Activated T-helper 1 cell treated with anti-CD3 and anti-CD28 coated beads, Interleukin-12 subunit alpha, Interleukin-12 subunit beta, Interleukin-2, Interleukin-4 antibody, amounts not matched to agents 30 ng/mL and 10 ng/mL and 1 ng/mL, durations not matched to agents 14 hours and 24 hours and 36 hours (primary cell): Measurements from ENCODE around the gene VSTM4. TPM values are rescaled to one million over a fixed set of nuclear protein-coding genes. Genes with fewer than 3 reads are reported as not detected.

Experiments
- DNase-seq: peaks from one replicate; pipeline ENCODE4 v3.0.0; 2021; ENCODE audit warnings: low spot score
- H3K27ac Mint-ChIP-seq: one replicate; pipeline ENCODE4 v1.8.0; 2021; ENCODE audit warnings: mild to moderate bottlenecking, mixed read lengths
- H3K27me3 Mint-ChIP-seq: one replicate; pipeline ENCODE4 v1.8.0; 2022; ENCODE audit warnings: mild to moderate bottlenecking, moderate library complexity, mixed read lengths; ENCODE audit not compliant: insufficient read depth
- H3K36me3 Mint-ChIP-seq: one replicate; pipeline ENCODE4 v1.8.0; 2021; ENCODE audit warnings: low read depth, mixed read lengths
- H3K4me1 Mint-ChIP-seq: one replicate; pipeline ENCODE4 v1.8.0; 2021; ENCODE audit warnings: low read depth, mixed read lengths
- H3K4me3 Mint-ChIP-seq: one replicate; pipeline ENCODE4 v1.8.0; 2021; ENCODE audit warnings: mild to moderate bottlenecking, moderate library complexity, mixed read lengths
- H3K9me3 Mint-ChIP-seq: one replicate; pipeline ENCODE4 v1.8.0; 2021; ENCODE audit warnings: mixed read lengths
- intact Hi-C: fragments of 100-400 bp; cut with micrococcal nuclease; formaldehyde crosslinking; loops from one replicate; pipeline ENCODE4 v1.15.1; 2024
- total RNA-seq: library from RNA; stranded (reverse); gene quantifications from 2 replicates; pipeline ENCODE4 v1.2.3, GENCODE V29; 2022

VSTM4 gene
- total RNA-seq, 1 donor from 2014 or later, result 0.23 TPM

DNA sequence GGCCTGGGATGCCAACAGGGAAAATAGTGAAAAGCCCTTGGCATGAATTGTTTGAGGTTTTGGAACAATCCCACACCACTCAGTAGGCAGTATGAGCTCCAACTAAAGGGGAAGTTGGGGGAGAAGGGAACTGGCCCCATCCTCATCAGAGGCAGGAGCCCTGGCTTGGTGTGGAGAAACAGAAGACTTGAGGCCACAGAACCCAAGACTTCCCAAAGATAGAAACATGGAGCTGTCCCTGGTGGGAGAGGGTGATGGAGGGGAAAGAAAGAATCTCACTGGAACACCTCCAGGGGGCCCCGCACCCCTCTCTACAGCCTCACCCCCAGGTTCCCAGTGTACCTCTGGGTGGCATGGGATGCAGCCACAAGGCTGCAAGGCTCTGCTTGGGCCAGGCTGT is 85.7 kb downstream of the VSTM4 start:
- H3K36me3 Mint-ChIP-seq, result no peaks in the 10 kb centered on the region
- peaks cover 12% of the 10 kb centered on the region for H3K27me3 Mint-ChIP-seq
- intact Hi-C loops, result no loop called here
- H3K9me3 Mint-ChIP-seq, result no peaks in the 10 kb centered on the region
- H3K4me1 Mint-ChIP-seq, result no peaks in the 10 kb centered on the region
- no peak overlapping the region for H3K4me3 Mint-ChIP-seq
- DNase-seq, result no peak
- H3K27ac Mint-ChIP-seq, result no peak overlapping the region

- H3K27ac Mint-ChIP-seq, result no peak overlapping the region
- DNase-seq, result no peak
- intact Hi-C loops, result no loop called here
- H3K4me3 Mint-ChIP-seq, result no peak overlapping the region
- no peaks in the 10 kb centered on the region for H3K9me3 Mint-ChIP-seq
- no peaks in the 10 kb centered on the region for H3K36me3 Mint-ChIP-seq
- peaks cover 12% of the 10 kb centered on the region for H3K27me3 Mint-ChIP-seq
- H3K4me1 Mint-ChIP-seq, result no peaks in the 10 kb centered on the region
Measured at GRCh38 chr10:49028639-49029038, 86.7 kb downstream of the VSTM4 start.

DNA sequence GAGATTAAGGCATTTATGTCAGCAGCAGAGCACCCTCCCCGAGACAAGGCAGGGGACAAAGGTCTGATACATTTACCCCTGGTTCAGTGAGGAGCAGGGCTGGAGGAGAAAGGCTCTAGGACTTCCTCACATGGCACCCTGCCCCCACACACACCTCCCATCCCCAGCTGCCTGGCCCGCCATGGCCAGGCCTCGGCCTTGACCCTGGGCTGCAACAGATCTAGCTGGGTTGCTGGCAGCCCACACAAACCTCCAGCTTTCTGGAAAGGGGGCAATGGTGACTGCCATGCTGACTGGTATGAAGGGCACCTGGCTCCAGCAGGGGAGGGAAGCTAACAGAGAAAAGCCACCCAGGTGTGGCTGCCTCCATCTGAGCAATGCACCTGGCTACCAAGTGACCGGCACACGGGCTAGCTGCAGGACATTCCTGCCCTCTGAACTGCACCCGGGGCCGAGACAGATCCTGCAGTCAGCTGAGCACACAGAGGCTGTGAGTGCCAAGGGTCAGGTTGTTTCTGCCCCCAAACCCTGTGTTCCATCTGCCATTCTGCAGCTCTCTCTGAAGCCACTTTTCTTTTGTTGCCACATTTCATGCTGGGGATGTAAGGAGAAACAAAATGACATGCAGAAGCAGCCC is 89.9 kb downstream of the VSTM4 start:
- H3K4me1 Mint-ChIP-seq, result no peaks in the 10 kb centered on the region
- intact Hi-C loops, result no loop called here
- no peak overlapping the region for H3K4me3 Mint-ChIP-seq
- H3K27me3 Mint-ChIP-seq, result peaks cover 12% of the 10 kb centered on the region
- no peak for DNase-seq
- H3K27ac Mint-ChIP-seq, result no peak overlapping the region
- no peaks in the 10 kb centered on the region for H3K9me3 Mint-ChIP-seq
- no peaks in the 10 kb centered on the region for H3K36me3 Mint-ChIP-seq

DNA sequence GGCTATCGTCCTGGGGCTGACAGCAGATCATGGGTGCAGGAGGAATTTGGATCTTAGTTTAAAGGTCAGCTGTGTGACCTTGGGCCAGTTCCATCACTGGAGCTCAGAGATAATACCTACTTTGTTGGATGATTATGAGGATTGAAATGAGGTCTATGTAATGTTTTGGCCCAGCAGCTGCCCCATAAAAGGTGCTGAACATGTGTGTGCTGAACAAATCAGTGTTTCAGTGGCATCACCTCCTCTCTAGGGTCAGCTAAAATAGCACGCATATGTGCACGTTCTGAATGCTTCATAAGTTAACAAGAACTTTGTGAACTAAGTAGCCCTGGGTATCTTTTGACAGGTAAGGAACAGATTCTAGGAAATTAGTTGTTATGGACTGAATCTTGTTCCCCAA is 90.8 kb downstream of the VSTM4 start:
- Mint-ChIP-seq H3K4me3 (no peak overlapping the region), H3K9me3 (no peaks in the 10 kb centered on the region), H3K36me3 (no peaks in the 10 kb centered on the region), H3K27ac (no peak overlapping the region), H3K4me1 (no peaks in the 10 kb centered on the region), H3K27me3 (peaks cover 12% of the 10 kb centered on the region)
- no peak for DNase-seq
- intact Hi-C loops, result no loop called here

DNA sequence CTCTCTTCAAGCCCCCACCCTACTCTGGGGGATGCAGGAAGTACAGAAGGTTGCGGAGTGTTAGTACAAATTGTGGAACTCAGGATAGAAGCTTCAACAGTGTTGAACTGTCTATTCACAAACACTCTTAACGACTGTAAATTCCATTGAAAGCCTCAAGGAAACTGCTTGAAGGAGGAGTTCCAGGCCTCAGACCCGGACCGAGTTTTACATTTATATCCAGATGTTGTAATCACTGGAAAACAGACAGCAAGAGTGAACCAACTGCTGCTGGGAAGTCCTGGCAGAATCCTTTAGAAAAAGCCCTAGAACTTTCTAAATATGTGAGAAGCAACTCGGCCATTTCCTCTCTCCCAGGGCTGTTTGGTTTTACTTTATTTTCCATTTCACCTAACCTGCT is 91.6 kb downstream of the VSTM4 start:
- no peaks in the 10 kb centered on the region for H3K4me1 Mint-ChIP-seq
- no peaks in the 10 kb centered on the region for H3K9me3 Mint-ChIP-seq
- intact Hi-C loops, result no loop called here
- H3K36me3 Mint-ChIP-seq, result no peaks in the 10 kb centered on the region
- DNase-seq, result no peak
- H3K4me3 Mint-ChIP-seq, result no peak overlapping the region
- peaks cover 12% of the 10 kb centered on the region for H3K27me3 Mint-ChIP-seq
- no peak overlapping the region for H3K27ac Mint-ChIP-seq

GRCh38 chr10:49023071-49023470 is 92.3 kb downstream of the VSTM4 start:
- Mint-ChIP-seq H3K36me3 (no peaks in the 10 kb centered on the region), H3K9me3 (no peaks in the 10 kb centered on the region), H3K4me1 (no peaks in the 10 kb centered on the region), H3K4me3 (no peak overlapping the region), H3K27ac (no peak overlapping the region), H3K27me3 (peaks cover 6% of the 10 kb centered on the region)
- intact Hi-C loops, result no loop called here
- no peak for DNase-seq

- H3K27ac Mint-ChIP-seq, result no peak overlapping the region
- no peak for DNase-seq
- no peaks in the 10 kb centered on the region for H3K9me3 Mint-ChIP-seq
- intact Hi-C loops, result no loop called here
- no peaks in the 10 kb centered on the region for H3K4me1 Mint-ChIP-seq
- H3K27me3 Mint-ChIP-seq, result peaks cover 6% of the 10 kb centered on the region
- no peaks in the 10 kb centered on the region for H3K36me3 Mint-ChIP-seq
- no peak overlapping the region for H3K4me3 Mint-ChIP-seq
Measured at GRCh38 chr10:49021685-49022084, 93.6 kb downstream of the VSTM4 start.

DNA sequence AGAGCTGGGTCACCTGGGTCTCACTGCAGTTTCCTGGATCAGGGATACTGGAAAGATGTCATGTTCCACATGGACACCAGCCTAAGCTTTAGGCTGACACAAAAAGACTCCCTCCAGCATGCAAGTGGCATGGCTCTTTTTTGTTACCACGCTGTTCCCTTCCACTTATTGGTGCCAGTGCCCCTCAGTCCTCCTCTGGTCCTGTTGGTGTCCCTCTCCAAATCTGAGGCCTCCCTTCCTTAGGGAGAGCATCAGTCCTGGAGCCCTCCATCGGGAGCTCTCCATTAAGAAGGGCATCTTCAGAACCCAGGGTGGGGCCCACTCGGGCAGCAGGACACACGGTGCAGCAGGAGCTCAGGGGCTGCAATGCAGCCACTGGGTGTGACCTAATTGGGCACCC is 99.6 kb downstream of the VSTM4 start:
- no peak overlapping the region for H3K4me3 Mint-ChIP-seq
- DNase-seq, result no peak

GRCh38 chr10:49012603-49013002 is 102.7 kb downstream of the VSTM4 start:
- intact Hi-C loops, result no loop called here
- no peak for DNase-seq

More for the DNA sequence above, 99.6 kb downstream of the VSTM4 start:
- peaks cover 4% of the 10 kb centered on the region for H3K27me3 Mint-ChIP-seq
- H3K9me3 Mint-ChIP-seq, result no peaks in the 10 kb centered on the region
- intact Hi-C loops, result no loop called here
- H3K36me3 Mint-ChIP-seq, result no peaks in the 10 kb centered on the region
- no peaks in the 10 kb centered on the region for H3K4me1 Mint-ChIP-seq
- H3K27ac Mint-ChIP-seq, result no peak overlapping the region

DNA sequence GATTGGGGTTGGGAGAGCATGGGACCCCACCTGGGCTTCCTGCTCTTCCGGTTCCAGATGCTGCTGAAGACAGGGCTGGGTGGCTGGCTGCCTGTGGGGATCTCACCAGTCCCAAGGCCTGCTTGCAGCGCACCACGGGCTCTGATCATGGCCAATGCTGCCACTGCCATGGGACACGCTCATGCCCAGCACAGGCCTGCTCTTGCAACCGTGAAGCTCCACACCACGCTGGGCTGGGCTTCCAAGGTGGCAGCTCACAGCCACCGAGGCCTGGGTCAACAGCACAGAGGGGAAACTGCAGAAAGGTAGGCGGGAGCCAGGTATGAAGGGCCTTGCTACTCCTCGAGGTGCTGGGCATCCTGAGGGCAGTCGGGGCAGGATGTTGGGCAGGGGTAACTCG is 103.6 kb downstream of the VSTM4 start:
- H3K27ac Mint-ChIP-seq, result no peak overlapping the region
- H3K4me3 Mint-ChIP-seq, result no peak overlapping the region
- peaks cover 2% of the 10 kb centered on the region for H3K27me3 Mint-ChIP-seq
- no peak for DNase-seq
- no peaks in the 10 kb centered on the region for H3K4me1 Mint-ChIP-seq
- intact Hi-C loops, result no loop called here
- no peaks in the 10 kb centered on the region for H3K36me3 Mint-ChIP-seq
- no peaks in the 10 kb centered on the region for H3K9me3 Mint-ChIP-seq

More at GRCh38 chr10:49012603-49013002, 102.7 kb downstream of the VSTM4 start:
- Mint-ChIP-seq H3K27ac (no peak overlapping the region), H3K4me3 (no peak overlapping the region), H3K27me3 (peaks cover 4% of the 10 kb centered on the region), H3K36me3 (no peaks in the 10 kb centered on the region), H3K4me1 (no peaks in the 10 kb centered on the region), H3K9me3 (no peaks in the 10 kb centered on the region)

DNA sequence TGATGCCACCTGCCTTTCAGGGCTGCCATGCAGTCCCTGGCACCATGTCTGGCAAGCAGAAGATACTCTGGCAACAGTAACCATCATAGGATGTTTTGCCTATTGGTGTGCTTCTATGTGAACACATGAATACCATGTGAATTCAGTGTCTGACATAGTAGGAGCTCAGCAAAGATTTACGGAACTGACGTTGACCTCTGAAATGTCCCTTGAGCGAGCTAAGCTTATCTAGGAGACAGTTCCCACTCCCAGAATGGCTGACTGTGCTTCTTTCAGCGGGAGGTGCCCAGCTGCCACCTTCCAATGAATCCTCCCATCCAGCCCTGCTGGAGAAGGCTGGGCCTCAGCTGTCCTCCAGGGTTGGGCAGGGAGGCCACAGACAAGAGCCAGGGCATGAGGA is 104.5 kb downstream of the VSTM4 start:
- peaks cover 2% of the 10 kb centered on the region for H3K27me3 Mint-ChIP-seq
- intact Hi-C loops, result no loop called here
- H3K36me3 Mint-ChIP-seq, result no peaks in the 10 kb centered on the region
- no peak for DNase-seq
- no peak overlapping the region for H3K27ac Mint-ChIP-seq
- no peaks in the 10 kb centered on the region for H3K9me3 Mint-ChIP-seq
- H3K4me3 Mint-ChIP-seq, result no peak overlapping the region
- H3K4me1 Mint-ChIP-seq, result no peaks in the 10 kb centered on the region

DNA sequence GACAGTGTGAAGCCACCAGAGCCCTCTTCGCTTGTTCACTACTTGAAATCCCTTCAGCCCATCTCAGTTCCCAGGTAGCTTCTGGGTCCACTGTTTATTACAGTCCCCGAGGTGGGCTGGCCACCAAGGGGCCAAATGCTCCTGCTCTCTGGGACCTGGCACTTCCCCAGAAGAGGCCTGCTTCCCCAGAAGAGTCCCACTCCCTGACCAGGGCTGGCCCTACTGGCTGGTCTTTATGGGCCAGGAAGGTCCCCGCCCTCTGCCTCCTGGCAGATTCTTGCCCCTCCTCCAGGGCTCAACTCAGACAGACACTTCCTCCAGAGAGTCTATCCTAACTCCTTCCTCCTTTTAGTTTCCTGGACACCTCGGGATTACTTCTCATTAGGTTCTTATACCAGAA is 105.0 kb downstream of the VSTM4 start:
- Mint-ChIP-seq H3K9me3 (no peaks in the 10 kb centered on the region), H3K4me3 (no peak overlapping the region), H3K4me1 (no peaks in the 10 kb centered on the region), H3K27ac (no peak overlapping the region), H3K27me3 (peaks cover 2% of the 10 kb centered on the region), H3K36me3 (no peaks in the 10 kb centered on the region)
- no peak for DNase-seq
- intact Hi-C loops, result no loop called here

DNA sequence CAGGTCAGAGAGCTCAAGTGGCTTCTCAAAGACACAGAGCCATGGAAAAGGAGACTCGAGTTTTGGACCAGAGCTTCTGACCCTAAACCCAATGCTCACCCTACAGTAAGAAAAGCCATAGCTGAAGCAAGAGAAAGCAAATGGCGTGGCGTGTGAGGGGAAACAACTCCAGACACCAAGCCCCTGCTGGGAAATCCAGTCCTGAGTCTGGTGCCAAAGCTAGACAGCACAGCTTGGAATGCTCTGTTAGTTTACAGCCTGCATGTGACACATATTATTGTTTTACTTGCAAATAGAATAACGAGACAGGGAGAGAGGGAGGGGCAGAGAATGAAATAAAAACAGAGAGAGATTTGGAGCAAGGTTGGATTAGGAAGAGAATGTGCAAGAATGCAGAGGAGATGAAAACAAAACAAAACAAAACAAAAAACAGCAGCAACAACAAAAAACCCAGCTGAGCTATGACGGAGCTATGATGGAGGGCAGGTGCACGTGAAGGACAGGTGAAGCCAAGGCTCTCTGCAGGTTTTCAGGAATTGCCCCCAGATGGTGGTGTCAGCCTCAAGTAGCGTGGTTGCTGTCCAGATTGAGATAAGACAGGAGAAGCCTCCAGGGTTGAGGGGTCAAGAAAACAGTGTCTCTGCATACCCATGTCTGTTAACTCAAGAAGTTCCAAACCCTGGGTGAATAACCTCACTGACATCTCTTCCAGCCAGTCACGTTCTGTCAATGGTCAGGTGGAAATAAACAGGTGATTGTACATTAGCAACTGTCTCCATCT is 105.9 kb downstream of the VSTM4 start:
- Mint-ChIP-seq H3K4me3 (no peak overlapping the region), H3K36me3 (no peaks in the 10 kb centered on the region), H3K9me3 (no peaks in the 10 kb centered on the region), H3K27me3 (peaks cover 2% of the 10 kb centered on the region), H3K27ac (no peak overlapping the region), H3K4me1 (no peaks in the 10 kb centered on the region)
- intact Hi-C loops, result no loop called here
- no peak for DNase-seq
